A549 (cell line): ENCODE data around the gene BEND2. TPM values are rescaled to one million over a fixed set of nuclear protein-coding genes. Genes with fewer than 3 reads are reported as not detected.

Experiments
- ATAC-seq, 2 experiments: fragments of 200-7000 bp in 1 of 2; fragments of >200 bp in 1 of 2; cut with Nextera tagmentation in 1 of 2; cut with Tn5 transposase in 1 of 2; 3 replicates each; pipeline versions ENCODE4 v1.8.0 to v1.9.1; 2018 to 2020; ENCODE audit warnings: mild to moderate bottlenecking in 1 of 2, moderate library complexity in 1 of 2
- CTCF ChIA-PET: fragments of 300-600 bp; sonication (Branson Sonifier 250); formaldehyde crosslinking; extraction: SDS; loops from one replicate; lab custom pipeline; 2021; ENCODE audit warnings: antibody characterized with exemption, inconsistent platforms; lab: Yijun Ruan, JAX
- POLR2A ChIA-PET: fragments of 350-600 bp; formaldehyde crosslinking; extraction: SDS; loops from one replicate; lab custom pipeline; 2021; ENCODE audit warnings: antibody characterized with exemption, inconsistent platforms; lab: Yijun Ruan, JAX
- DNase-seq, 2 experiments: peaks; one replicate each; pipeline versions ENCODE4 v3.0.0 to v3.0.0-alpha.2; 2011 to 2016; ENCODE audit warnings: low read depth in 1 of 2, low spot score in 1 of 2
- FAIRE-seq: peaks from 2 replicates; lab custom pipeline; 2011; peaks lifted over from hg19 to GRCh38; lab: Jason Lieb, UNC
- H3K27ac ChIP-seq, 2 experiments: fragments of >200 bp; sonication (Bioruptor Twin); formaldehyde crosslinking; 3 replicates each; pipeline ENCODE4 v1.5.1; 2016 to 2017
- H3K4me1 ChIP-seq: fragments of >200 bp; sonication (Bioruptor Twin); formaldehyde crosslinking; 3 replicates; pipeline ENCODE4 v1.6.1; 2016
- H3K4me2 ChIP-seq: fragments of >200 bp; sonication (Bioruptor Twin); formaldehyde crosslinking; 3 replicates; pipeline ENCODE4 v1.6.1; 2016
- H3K4me3 ChIP-seq: fragments of >200 bp; sonication (Bioruptor Twin); formaldehyde crosslinking; 3 replicates; pipeline ENCODE4 v1.5.1; 2016
- H3K9me3 ChIP-seq: fragments of >200 bp; sonication (Bioruptor Twin); formaldehyde crosslinking; 3 replicates; pipeline ENCODE4 v1.6.1; 2016
- ATOH8 ChIP-seq: fragments of 250-450 bp; sonication (Bioruptor Pico); IDR thresholded peaks from 2 replicates; pipeline ENCODE4 v1.5.0; 2020; ENCODE audit warnings: low read depth, mild to moderate bottlenecking, moderate library complexity
- CBX2 ChIP-seq: fragments of 200-600 bp; sonication (generic); IDR thresholded peaks from 2 replicates; pipeline ENCODE4 v1.6.1; 2016; ENCODE audit warnings: low read depth, mild to moderate bottlenecking, borderline replicate concordance
- CHD4 ChIP-seq: fragments of 200-600 bp; sonication (generic); IDR thresholded peaks from 2 replicates; pipeline ENCODE4 v1.6.1; 2016; ENCODE audit warnings: antibody characterized with exemption, mild to moderate bottlenecking, borderline replicate concordance
- E2F6 ChIP-seq: IDR thresholded peaks from 2 replicates; pipeline ENCODE4 v1.6.1; 2012; ENCODE audit warnings: low read depth, borderline replicate concordance
- EHMT2 ChIP-seq: fragments of 200-600 bp; sonication (generic); IDR thresholded peaks from 2 replicates; pipeline ENCODE4 v1.6.1; 2016; ENCODE audit warnings: antibody characterized with exemption, low read depth, mild to moderate bottlenecking, moderate library complexity
- FOSB ChIP-seq: fragments of 250-450 bp; sonication (Bioruptor Pico); IDR thresholded peaks from 2 replicates; pipeline ENCODE4 v1.5.0; 2020; ENCODE audit warnings: mild to moderate bottlenecking, moderate library complexity
- FOSL2 ChIP-seq, 2 experiments: fragments of 450-650 bp in 1 of 2; fragments of >200 bp in 1 of 2; sonication (Bioruptor Twin) in 1 of 2; formaldehyde crosslinking; IDR thresholded peaks; 2 replicates each; pipeline versions ENCODE4 v1.5.0 to v1.6.1; 2016 to 2020; ENCODE audit warnings: mild to moderate bottlenecking in 1 of 2, moderate library complexity in 1 of 2
- GATA3 ChIP-seq: IDR thresholded peaks from 2 replicates; pipeline ENCODE4 v1.6.1; 2012; ENCODE audit warnings: borderline replicate concordance
- HDAC2 ChIP-seq: fragments of 200-600 bp; sonication (generic); IDR thresholded peaks from 2 replicates; pipeline ENCODE4 v1.6.1; 2016
- HOXA7 ChIP-seq: fragments of 250-450 bp; sonication (Bioruptor Pico); IDR thresholded peaks from 2 replicates; pipeline ENCODE4 v1.5.0; 2020; ENCODE audit warnings: mild to moderate bottlenecking, moderate library complexity
- HOXB13 ChIP-seq: fragments of 250-450 bp; sonication (Bioruptor Pico); IDR thresholded peaks from 2 replicates; pipeline ENCODE4 v1.5.0; 2020; ENCODE audit warnings: low read depth, mild to moderate bottlenecking, moderate library complexity
- HOXB5 ChIP-seq: fragments of 250-450 bp; sonication (Bioruptor Pico); IDR thresholded peaks from 2 replicates; pipeline ENCODE4 v1.5.0; 2020; ENCODE audit warnings: mild to moderate bottlenecking, moderate library complexity
- KDM5A ChIP-seq: fragments of 200-600 bp; sonication (generic); IDR thresholded peaks from 2 replicates; pipeline ENCODE4 v1.6.1; 2016; ENCODE audit warnings: antibody characterized with exemption, mild to moderate bottlenecking
- MYC ChIP-seq: IDR thresholded peaks from 2 replicates; pipeline ENCODE4 v1.6.1; 2012; ENCODE audit warnings: mild to moderate bottlenecking, inconsistent platforms, low read length, improper control_type of control experiment, borderline replicate concordance
- RAD21 ChIP-seq, 2 experiments: fragments of >200 bp in 1 of 2; sonication (Bioruptor Twin) in 1 of 2; formaldehyde crosslinking in 1 of 2; IDR thresholded peaks in 1 of 2; conservative IDR thresholded peaks in 1 of 2; 2 replicates in 1 of 2; 3 replicates in 1 of 2; pipeline ENCODE4 v1.6.1; 2012 to 2018; ENCODE audit warnings: inconsistent platforms in 1 of 2
- RCOR1 ChIP-seq: fragments of 150-350 bp; IDR thresholded peaks from 2 replicates; pipeline ENCODE4 v1.6.1; 2014; ENCODE audit warnings: antibody characterized with exemption, low read length, low read depth
- REST ChIP-seq: fragments of 200-600 bp; sonication (generic); IDR thresholded peaks from 2 replicates; pipeline ENCODE4 v1.6.1; 2016; ENCODE audit warnings: antibody characterized with exemption, mild to moderate bottlenecking, moderate library complexity
- RFX5 ChIP-seq: fragments of 450-650 bp; IDR thresholded peaks from 2 replicates; pipeline ENCODE4 v1.7.1; 2014; ENCODE audit warnings: antibody characterized with exemption, mild to moderate bottlenecking, moderate library complexity
- RNF2 ChIP-seq: fragments of 200-600 bp; sonication (generic); IDR thresholded peaks from 2 replicates; pipeline ENCODE4 v1.6.1; 2016; ENCODE audit warnings: low read depth, mild to moderate bottlenecking, antibody characterized with exemption, moderate library complexity, borderline replicate concordance
- TFCP2L1 ChIP-seq: fragments of 250-450 bp; sonication (Bioruptor Pico); IDR thresholded peaks from 2 replicates; pipeline ENCODE4 v1.5.0; 2021; ENCODE audit warnings: mild to moderate bottlenecking
- ZC3H11A ChIP-seq: fragments of 450-650 bp; IDR thresholded peaks from 2 replicates; pipeline ENCODE4 v1.6.1; 2014; ENCODE audit warnings: antibody characterized with exemption, mild to moderate bottlenecking
- ZFP36 ChIP-seq: fragments of 450-650 bp; IDR thresholded peaks from 2 replicates; pipeline ENCODE4 v1.6.1; 2014; ENCODE audit warnings: borderline replicate concordance; ENCODE audit not compliant: partially characterized antibody
- ZSCAN20 ChIP-seq: fragments of 250-450 bp; sonication (Bioruptor Pico); IDR thresholded peaks from 2 replicates; pipeline ENCODE4 v1.8.0; 2022; ENCODE audit warnings: mild to moderate bottlenecking, moderate library complexity
- WGBS: methylation state at CpG from one replicate; pipeline ENCODE4 v1.1.6; 2017; ENCODE audit errors: missing lambda C conversion rate; 5-methylcytosine and 5-hydroxymethylcytosine counted together
- polyA plus RNA-seq, 4 experiments: library from polyadenylated mRNA; depleted of rRNA in 3 of 4; stranded (reverse); fragments of >200 nt; fragmentation: RNase III in 1 of 4; extraction: RNeasy Plus Mini Kit Qiagen cat#74134 plus additional on column Dnase treatment in 1 of 4; gene quantifications; 2 replicates in 3 of 4; 3 replicates in 1 of 4; pipeline ENCODE4 v1.2.3, GENCODE V29; 2011 to 2017

Gene BEND2
- polyA plus RNA-seq, 2 of the 4 experiments (the other 2 are of a cell fraction) = not detected

- H3K4me2 ChIP-seq = no peak overlapping the region
- H3K4me3 ChIP-seq = no peak overlapping the region
- no peak overlapping the region for H3K27ac ChIP-seq
- ATAC-seq (no peak), DNase-seq (no peak), FAIRE-seq (no peak)
- H3K4me1 ChIP-seq = no peaks in the 10 kb centered on the region
- no peak for TF ChIP-seq RCOR1
- TF ChIP-seq CBX2 = no peak
- no peak for TF ChIP-seq RNF2
- no peak for TF ChIP-seq FOSB
- no peak for TF ChIP-seq HOXB5 (CRISPR knock-in tag)
- TF ChIP-seq ZC3H11A = no peak
- TF ChIP-seq RFX5 = no peak
- no peak for TF ChIP-seq FOSL2 (IDR thresholded peaks at IDR 0.05)
- no peak for TF ChIP-seq FOSL2 (CRISPR knock-in tag; IDR thresholded peaks at IDR 0.05)
- no peak for TF ChIP-seq MYC
- no peak for TF ChIP-seq HOXB13
- no peak for TF ChIP-seq ATOH8 (CRISPR knock-in tag)
- no peak for TF ChIP-seq HOXA7
- no peak for TF ChIP-seq E2F6
- no peak for TF ChIP-seq RAD21 (conservative IDR thresholded peaks at IDR 0.05 in 1 of 2, IDR thresholded peaks at IDR 0.05 in 1 of 2)
- no peak for TF ChIP-seq CHD4
- no peak for TF ChIP-seq ZSCAN20 (CRISPR knock-in tag)
- TF ChIP-seq ZFP36 = no peak
- ChIA-PET POLR2A (no interaction called here), CTCF (interaction anchor here (0.8 kb wide), 1 partner anchor 10 kb away, joined by 3 read pairs; no protein-coding TSS in a partner anchor)
- WGBS = 59% methylated on average over 6 of the region's 6 CpGs
- H3K9me3 ChIP-seq = no peaks in the 10 kb centered on the region
Observed at GRCh38 chrX:18133605-18134004, 87.1 kb downstream of the BEND2 start.

GRCh38 chrX:18129690-18130089 lies 91.0 kb downstream of the BEND2 start:
- no peak overlapping the region for H3K4me3 ChIP-seq
- TF ChIP-seq GATA3 (no peak), CBX2 (no peak), EHMT2 (no peak), ZSCAN20 (CRISPR knock-in tag) (no peak), TFCP2L1 (no peak), REST (no peak), HDAC2 (no peak), KDM5A (no peak)
- TF ChIP-seq, all 56 proteins: peak for 0
- Histone ChIP-seq H3K4me2 (no peak overlapping the region), H3K9me3 (no peaks in the 10 kb centered on the region), H3K27ac (no peak overlapping the region), H3K4me1 (no peaks in the 10 kb centered on the region)
- POLR2A ChIA-PET = no interaction called here
- CTCF ChIA-PET = no interaction called here
- ATAC-seq = no peak
- FAIRE-seq = peak; percentile 79
- no peak for DNase-seq
- WGBS = 13% methylated on average over 7 of the region's 8 CpGs
